GM21723 (cell line): ENCODE measurements around the gene SPATA13.

ENCODE experiments used
- ATAC-seq: cut with Tn5 transposase; IDR thresholded peaks from one replicate; pipeline ENCODE4 v1.9.1; 2021; ENCODE audit warnings: mild to moderate bottlenecking, moderate library complexity; ENCODE audit not compliant: unreplicated experiment

SPATA13 gene

DNA sequence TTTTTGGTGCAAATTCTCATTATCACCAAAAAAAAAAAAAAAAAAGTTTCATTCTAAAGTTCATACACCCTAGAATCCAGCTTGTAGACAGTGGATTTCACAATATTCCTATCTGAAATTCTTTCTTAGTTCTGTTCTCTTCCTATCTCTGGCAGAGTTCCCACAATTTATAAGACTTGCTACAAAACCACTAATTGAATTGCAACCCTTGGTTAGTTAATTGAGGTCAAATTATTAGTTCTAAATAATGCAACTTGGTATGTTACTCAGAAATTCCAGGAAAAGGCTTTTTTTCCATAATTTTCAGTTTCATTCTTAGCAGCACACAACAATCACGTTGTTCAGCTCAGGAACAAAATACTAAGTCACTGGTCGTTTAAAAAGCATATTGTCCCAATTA is 58.5 kb downstream of the SPATA13 start:
- no peak for ATAC-seq

GRCh38 chr13:24220086-24220703 is 59.7 kb downstream of the SPATA13 start:
- ATAC-seq: no peak

DNA sequence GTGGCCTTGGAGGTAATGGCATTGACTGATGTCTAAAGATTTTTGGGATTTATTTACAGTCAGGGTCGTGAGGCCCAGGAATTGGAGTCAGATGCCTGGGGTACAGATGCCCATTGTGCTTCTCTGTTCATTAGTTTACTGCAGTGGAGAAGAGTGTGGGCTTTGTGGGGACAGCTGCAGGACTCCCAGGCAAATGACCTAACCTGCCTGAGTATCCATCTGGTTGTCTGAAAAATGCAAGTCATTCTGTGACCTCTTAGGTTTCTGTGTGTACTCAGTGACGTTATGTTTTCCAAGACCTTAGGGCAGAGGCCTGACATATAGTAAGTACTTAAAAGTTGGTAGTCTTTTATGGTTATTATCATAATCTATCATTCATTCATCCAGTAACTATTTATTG is 60.5 kb downstream of the SPATA13 start:
- no peak for ATAC-seq

- ATAC-seq: no peak
Observed at GRCh38 chr13:24222756-24223155, 62.2 kb downstream of the SPATA13 start.

DNA sequence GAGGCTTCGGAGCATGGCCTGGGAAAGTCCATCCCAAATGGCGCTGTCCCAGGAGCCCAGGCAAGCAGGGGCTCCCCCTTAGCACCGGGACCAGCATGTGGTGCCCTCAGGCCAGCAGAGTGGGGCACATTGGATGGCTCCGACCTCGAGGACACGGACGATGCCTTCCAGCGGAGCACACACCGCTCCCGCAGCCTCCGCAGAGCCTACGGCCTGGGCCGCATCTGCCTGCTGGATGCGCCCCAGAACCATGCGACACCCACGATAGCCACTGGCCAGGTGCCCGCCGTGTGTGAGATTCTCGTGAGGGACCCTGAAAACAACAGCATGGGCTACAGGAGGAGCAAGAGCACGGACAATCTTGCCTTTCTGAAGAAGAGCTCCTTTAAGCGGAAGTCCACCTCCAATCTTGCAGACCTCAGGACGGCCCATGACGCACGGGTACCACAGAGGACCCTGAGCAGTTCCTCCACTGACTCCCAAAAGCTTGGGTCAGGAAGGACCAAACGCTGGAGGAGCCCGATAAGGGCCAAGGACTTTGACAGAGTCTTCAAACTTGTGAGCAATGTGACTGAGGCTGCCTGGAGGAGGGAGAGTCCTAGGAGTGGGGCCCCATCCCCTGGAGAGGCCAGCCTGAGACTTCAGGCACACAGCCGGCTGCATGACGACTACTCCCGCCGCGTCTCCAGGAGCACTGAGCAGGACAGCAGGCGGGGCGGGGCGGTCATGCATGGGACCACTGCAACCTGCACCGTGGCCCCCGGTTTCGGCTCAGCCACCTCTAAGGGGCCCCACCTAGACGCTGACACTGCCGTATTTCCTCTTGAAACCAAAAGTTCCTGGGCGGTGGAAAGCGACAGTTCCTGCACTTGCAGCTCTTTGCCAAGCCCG is 63.1 kb downstream of the SPATA13 start:
- peak; percentile 63 for ATAC-seq

DNA sequence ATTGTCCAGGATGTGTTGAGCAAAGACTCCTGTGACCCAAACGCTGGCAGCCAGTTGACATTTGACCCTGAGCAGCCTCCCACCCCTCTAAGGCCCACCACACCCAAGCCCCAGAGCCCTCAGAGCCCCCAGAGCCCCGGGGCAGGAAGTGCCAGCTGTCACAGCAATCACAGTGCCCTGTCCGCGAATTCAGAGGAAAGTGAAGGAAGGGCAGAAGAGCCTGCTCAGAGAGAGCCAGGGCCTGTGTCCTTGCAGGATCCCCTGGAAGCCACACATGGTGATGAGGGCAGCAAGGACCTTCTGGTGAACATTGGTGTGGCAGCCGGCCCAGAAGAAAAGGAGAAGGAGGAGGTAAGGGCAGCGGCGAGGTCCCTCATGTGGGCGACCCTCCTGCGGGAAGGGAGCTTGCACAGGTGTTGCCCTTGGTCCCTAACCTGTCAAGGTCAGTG is 63.7 kb downstream of the SPATA13 start:
- ATAC-seq: peak; percentile 13

DNA sequence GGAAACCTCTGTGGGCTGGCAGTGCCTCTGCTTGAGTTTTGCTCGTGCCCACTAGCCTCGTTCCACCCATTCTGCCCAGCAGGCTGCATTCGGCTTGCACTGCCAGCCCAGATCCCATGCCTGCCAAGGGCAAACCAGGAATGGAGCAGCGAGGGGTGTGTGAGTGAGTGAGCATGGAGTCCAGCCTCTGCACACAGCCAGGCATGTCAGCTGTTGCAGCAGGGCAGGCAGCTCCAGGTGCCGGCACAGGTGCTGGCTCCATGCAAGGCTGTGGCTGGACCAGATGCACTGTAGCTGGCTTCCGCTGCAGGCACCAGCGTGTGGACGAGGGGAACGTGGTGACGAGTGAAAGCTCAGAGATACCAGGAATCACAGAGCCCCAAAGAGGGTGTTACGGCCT is 64.5 kb downstream of the SPATA13 start:
- no peak for ATAC-seq

DNA sequence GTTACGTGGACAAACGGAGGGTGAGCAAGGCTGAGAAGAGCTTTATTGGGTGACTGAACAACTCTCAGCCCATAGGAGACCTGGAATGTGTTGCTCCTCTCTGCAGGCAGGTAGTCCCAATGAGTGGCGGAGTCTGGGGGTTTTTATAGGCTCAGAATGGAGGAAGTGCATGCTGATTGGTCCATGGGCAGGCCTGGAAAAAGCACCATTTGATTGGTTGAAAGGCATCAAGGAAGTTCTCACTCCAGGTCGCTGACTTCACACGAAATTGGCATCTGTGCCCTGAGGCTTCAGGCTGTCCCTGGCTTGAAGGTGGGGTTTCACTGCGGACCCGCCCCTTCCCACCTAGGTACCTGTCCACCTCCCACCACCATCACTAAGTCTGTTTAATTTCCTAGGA is 65.4 kb downstream of the SPATA13 start:
- ATAC-seq: no peak

GRCh38 chr13:24226762-24227161 is 66.2 kb downstream of the SPATA13 start:
- ATAC-seq: no peak

GRCh38 chr13:24228852-24229458 is 68.4 kb downstream of the SPATA13 start:
- no peak for ATAC-seq

DNA sequence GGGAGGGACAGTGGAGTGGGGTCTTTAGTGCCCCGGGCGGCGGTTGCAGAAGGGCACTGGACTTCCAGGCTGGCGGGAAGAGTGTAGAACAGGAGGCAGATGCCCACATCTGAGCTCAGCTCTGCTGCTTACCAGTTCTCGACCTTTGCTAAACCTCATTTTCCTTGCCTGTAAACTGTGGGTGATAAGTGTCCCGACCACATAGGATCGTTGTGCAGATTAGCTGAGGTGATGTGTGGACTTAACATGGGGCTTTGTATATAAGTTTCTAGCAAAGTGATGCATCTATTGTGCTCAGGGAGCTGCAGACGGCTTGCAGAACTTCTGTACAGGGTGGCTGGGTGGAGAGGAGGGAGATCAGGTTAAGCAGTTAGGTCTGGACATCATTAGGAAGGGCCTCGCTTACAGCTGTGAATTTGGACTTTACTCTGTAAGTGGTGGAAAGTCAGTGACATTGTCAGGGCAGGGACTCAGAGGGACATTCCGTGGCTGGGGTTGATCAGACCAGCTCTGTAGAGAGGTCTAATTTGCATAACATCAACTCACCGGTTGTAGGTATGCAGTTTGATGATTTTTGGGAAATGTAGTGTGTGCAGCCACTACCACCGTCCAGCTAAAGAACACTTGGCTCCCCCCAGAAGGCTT is 70.0 kb downstream of the SPATA13 start:
- ATAC-seq: no peak

- no peak for ATAC-seq
Observed at GRCh38 chr13:24231377-24231776, 70.9 kb downstream of the SPATA13 start.

DNA sequence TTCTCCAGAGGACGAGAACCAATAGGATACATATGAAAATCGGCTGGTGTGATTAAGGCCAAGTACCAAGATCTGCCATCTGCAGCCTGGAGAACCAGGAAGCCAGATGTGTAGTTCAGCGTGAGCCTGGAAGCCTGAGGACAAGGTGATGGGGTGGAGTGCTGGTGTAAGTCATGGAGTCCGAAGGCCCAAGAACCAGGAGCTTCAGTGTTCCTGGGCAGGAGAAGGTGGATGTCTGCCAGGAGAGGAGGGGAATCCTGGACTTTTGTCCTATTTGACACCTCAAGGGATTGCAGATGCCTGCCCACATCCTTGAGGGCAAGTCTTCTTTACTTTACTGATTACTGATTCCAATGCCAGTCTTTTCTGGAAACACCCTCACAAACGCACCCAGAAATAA is 71.5 kb downstream of the SPATA13 start:
- ATAC-seq: no peak

DNA sequence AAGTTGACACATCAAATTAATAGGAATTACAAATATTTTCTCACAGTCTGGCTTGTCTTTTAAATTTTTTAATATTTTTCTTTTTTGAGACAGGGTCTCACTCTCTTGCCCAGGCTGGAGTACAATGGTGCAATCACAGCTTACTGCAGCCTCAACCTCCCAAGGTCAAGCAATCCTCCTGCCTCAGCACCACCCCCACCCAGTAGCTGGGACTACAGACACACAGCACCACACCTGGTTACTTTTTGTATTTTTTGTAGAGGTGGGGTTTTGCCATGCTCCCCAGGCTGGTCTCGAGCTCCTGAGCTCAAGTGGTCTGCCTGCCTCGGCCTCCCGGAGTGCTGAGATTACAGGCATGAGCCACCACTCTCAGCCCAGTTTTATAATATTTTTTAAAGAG is 72.0 kb downstream of the SPATA13 start:
- no peak for ATAC-seq

DNA sequence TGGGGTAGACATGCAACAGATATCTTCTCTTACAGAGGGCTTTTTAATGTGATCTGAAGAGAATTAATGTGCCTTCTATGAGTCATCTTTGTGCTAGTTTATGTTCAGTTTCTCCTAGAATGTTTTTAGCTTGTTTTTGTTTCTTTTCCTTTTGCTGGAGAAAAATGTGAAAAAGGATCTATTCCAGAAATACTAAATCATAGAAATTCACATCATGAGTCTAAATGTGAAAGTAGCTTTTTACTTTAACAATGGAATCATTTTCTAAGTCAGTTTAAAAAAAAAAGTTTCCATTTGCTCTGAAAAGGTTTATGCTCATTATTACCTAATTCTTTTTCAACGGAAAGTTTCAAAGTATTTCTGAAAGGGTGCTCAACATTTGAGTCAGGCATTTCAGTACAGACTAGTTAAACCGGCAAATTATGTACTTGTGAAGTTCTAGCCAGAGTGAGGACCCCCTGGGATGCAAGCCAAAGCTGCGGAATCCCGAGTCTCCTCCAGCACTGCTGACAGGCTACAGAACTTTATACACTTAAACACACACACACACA is 72.9 kb downstream of the SPATA13 start:
- no peak for ATAC-seq

- no peak for ATAC-seq
Observed at GRCh38 chr13:24234200-24234915, 73.8 kb downstream of the SPATA13 start.

DNA sequence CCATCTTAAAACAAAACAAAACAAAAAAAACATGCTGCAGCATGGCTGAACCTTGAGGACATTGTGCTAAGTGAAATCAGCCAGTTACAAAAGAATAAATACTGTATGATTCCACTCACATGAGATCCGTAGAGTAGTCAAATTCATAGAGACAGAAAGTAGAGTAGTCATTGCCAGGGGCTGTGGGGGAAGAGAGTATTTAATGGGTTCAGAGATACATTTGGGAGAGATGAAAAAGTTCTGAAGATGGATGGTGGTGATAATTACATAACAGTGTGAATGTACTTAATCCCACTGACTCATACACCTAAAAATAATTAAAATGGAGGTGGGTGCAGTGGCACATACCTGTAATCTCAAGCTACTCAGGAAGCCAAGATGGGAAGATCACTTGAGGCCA is 76.8 kb downstream of the SPATA13 start:
- no peak for ATAC-seq

GRCh38 chr13:24241336-24241735 is 80.8 kb downstream of the SPATA13 start:
- no peak for ATAC-seq

GRCh38 chr13:24242100-24242499 is 81.6 kb downstream of the SPATA13 start:
- no peak for ATAC-seq

DNA sequence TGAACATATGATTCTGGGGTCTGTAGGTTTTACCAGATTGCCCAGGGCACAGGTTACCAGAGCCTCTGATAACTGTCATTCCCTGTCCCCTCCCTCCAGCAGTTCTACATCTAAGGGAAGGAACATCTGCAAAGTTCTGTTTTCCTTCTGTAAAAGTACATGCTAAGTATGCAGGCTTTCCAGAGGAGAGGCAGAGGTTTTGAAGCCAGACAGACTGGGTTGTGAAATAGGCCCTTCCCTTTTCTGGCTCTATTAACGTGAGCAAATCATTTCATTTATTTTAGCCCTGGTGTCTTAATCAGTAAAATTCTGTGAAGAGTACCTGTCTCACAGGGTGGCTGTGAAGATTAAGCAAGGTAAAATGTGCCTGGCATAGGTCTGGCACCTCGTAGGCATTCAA is 82.8 kb downstream of the SPATA13 start:
- ATAC-seq: no peak

DNA sequence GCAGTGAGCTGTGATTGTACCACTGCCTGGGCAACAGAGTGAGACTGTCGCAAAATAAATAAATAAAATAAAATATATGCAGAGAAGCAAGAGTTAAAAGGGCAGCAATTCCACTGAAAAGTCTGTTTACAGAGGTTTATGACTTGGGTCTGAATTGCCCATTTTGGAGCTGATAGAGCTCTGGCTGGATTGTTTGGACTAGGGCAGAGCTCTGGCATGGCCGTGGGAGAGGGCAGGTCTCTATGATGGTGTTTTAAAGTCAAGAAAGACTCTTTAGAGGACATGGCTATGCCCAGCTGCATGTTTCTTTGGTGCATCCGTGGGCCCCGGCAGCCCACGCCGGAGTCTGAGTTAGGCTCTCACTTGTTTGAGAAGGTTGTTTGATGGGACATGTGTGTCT is 84.3 kb downstream of the SPATA13 start:
- ATAC-seq: no peak
